Activated B cell treated with CpG ODN at 0.5 μM for 24 hours (primary cell): ENCODE data around the gene FOLR3. TPM values are rescaled to one million over a fixed set of nuclear protein-coding genes. Genes with fewer than 3 reads are reported as not detected.
"Not testable (repeated sequence)": the region's sequence is repeated elsewhere in the genome, so short reads cannot be mapped to it uniquely, and the experiment has no call there.

Source experiments
- ATAC-seq: fragments of 200-7000 bp; cut with Tn5 transposase; one replicate; pipeline ENCODE4 v1.10.0; 2021; ENCODE audit warnings: low read depth, mild to moderate bottlenecking, moderate library complexity
- CTCF ChIA-PET: fragments of 350-600 bp; sonication (Branson Sonifier 250); formaldehyde crosslinking; loops from one replicate; lab custom pipeline; 2021; ENCODE audit warnings: antibody characterized with exemption; lab: Charles Lee
- POLR2A ChIA-PET: fragments of 350-600 bp; sonication (Branson Sonifier 250); formaldehyde crosslinking; loops from one replicate; lab custom pipeline; 2021; ENCODE audit warnings: antibody characterized with exemption; lab: Charles Lee
- DNase-seq: peaks from one replicate; pipeline ENCODE4 v3.0.0; 2022
- H3K27ac Mint-ChIP-seq: one replicate; pipeline ENCODE4 v1.8.0; 2020; ENCODE audit warnings: mixed read lengths
- H3K27me3 Mint-ChIP-seq: one replicate; pipeline ENCODE4 v1.8.0; 2021; ENCODE audit warnings: mixed read lengths
- H3K36me3 Mint-ChIP-seq: one replicate; pipeline ENCODE4 v1.8.0; 2021; ENCODE audit warnings: low read depth, mixed read lengths
- H3K4me1 Mint-ChIP-seq: one replicate; pipeline ENCODE4 v1.8.0; 2021; ENCODE audit warnings: mixed read lengths
- H3K4me3 Mint-ChIP-seq: one replicate; pipeline ENCODE4 v1.8.0; 2020; ENCODE audit warnings: mild to moderate bottlenecking, mixed read lengths
- H3K9me3 Mint-ChIP-seq: one replicate; pipeline ENCODE4 v1.8.0; 2020; ENCODE audit warnings: mixed read lengths
- CTCF ChIP-seq: fragments of 200-600 bp; IDR thresholded peaks from one replicate; pipeline ENCODE4 v1.8.0; 2022; ENCODE audit warnings: antibody characterized with exemption, mild to moderate bottlenecking
- intact Hi-C: fragments of 100-400 bp; cut with micrococcal nuclease; formaldehyde crosslinking; loops from one replicate; pipeline ENCODE4 v1.15.1; 2024
- total RNA-seq: library from RNA; stranded (reverse); gene quantifications from 2 replicates; pipeline ENCODE4 v1.2.3, GENCODE V29; 2022

The FOLR3 gene
- total RNA-seq, 1 donor from 2014 or later, result not detected

DNA sequence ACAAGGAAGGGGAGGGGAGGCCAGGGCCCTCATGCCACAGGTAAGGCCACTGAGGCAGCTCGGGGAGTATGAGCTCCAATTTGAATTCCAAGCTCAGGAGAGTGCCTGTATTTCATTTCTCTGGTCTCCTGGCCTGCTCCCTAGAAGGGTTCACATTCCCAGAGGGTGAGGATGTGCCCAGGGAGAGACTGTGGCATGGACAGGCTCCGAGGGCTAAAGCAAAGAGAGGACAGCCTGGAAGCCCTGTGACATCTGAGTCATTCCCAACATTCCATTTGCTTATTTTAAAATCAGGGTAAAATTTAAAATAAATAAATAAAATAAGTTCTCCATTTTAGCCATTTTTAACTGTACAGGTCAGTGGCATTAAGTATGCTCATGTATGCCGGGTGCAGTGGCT is 37.8 kb downstream of the FOLR3 start:
- no peak for TF ChIP-seq CTCF
- H3K27me3 Mint-ChIP-seq, result peaks cover 14% of the 10 kb centered on the region
- no peaks in the 10 kb centered on the region for H3K4me1 Mint-ChIP-seq
- no peak overlapping the region for H3K27ac Mint-ChIP-seq
- CTCF ChIA-PET, result no interaction called here
- POLR2A ChIA-PET, result no interaction called here
- no peaks in the 10 kb centered on the region for H3K36me3 Mint-ChIP-seq
- DNase-seq (no peak), ATAC-seq (no peak)
- no peaks in the 10 kb centered on the region for H3K9me3 Mint-ChIP-seq
- intact Hi-C loops, result no loop called here
- H3K4me3 Mint-ChIP-seq, result no peak overlapping the region

DNA sequence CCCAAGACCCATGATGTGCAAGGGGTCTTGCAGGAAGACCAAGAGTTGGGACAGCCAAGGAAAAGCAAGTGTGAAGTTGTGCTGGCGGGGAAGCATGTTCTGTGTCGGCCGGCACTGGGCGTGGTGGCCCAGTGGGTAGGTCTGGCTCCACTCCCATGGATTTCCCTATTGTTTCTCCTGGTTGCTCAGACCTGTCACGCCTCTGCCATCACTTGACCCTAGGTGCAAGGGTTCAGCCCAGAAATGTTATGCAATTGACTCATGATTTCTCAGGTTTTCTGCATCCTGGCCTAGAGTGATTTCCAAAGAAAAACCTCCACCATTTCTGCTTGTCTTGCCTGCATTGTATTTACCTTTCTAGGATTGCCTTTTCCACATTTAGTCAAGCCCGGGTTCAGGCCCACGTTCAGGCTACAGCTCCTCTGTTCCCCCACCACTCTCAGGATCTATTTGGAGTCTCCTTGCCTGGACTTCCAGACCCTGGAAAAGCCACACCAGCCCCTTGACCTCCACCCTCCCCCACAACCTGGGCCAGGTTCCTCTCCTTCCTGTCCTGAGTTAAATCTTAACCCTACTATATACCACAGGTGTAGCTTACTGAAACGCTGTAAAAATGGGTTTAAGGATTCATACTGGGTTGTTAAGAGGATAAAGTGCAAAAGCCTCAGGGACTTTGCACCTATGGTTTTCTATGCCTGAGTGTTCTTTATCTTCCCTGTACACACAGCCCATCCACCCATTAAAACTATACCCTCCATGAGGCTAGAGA is 39.0 kb downstream of the FOLR3 start:
- POLR2A ChIA-PET, result no interaction called here
- DNase-seq (no peak), ATAC-seq (no peak)
- Mint-ChIP-seq H3K4me1 (no peaks in the 10 kb centered on the region), H3K27ac (no peak overlapping the region), H3K4me3 (no peak overlapping the region), H3K27me3 (peaks cover 12% of the 10 kb centered on the region), H3K9me3 (no peaks in the 10 kb centered on the region), H3K36me3 (no peaks in the 10 kb centered on the region)
- CTCF ChIA-PET, result no interaction called here
- intact Hi-C loops, result no loop called here
- TF ChIP-seq CTCF, result no peak

GRCh38 chr11:72177656-72178055 is 42.1 kb downstream of the FOLR3 start:
- ChIA-PET CTCF (no interaction called here), POLR2A (no interaction called here)
- peaks cover 19% of the 10 kb centered on the region for H3K27me3 Mint-ChIP-seq
- intact Hi-C loops, result no loop called here
- no peaks in the 10 kb centered on the region for H3K36me3 Mint-ChIP-seq
- no peaks in the 10 kb centered on the region for H3K4me1 Mint-ChIP-seq
- H3K27ac Mint-ChIP-seq, result no peak overlapping the region
- ATAC-seq, result no peak
- TF ChIP-seq CTCF, result no peak
- H3K4me3 Mint-ChIP-seq, result no peak overlapping the region
- DNase-seq, result no peak
- no peaks in the 10 kb centered on the region for H3K9me3 Mint-ChIP-seq

DNA sequence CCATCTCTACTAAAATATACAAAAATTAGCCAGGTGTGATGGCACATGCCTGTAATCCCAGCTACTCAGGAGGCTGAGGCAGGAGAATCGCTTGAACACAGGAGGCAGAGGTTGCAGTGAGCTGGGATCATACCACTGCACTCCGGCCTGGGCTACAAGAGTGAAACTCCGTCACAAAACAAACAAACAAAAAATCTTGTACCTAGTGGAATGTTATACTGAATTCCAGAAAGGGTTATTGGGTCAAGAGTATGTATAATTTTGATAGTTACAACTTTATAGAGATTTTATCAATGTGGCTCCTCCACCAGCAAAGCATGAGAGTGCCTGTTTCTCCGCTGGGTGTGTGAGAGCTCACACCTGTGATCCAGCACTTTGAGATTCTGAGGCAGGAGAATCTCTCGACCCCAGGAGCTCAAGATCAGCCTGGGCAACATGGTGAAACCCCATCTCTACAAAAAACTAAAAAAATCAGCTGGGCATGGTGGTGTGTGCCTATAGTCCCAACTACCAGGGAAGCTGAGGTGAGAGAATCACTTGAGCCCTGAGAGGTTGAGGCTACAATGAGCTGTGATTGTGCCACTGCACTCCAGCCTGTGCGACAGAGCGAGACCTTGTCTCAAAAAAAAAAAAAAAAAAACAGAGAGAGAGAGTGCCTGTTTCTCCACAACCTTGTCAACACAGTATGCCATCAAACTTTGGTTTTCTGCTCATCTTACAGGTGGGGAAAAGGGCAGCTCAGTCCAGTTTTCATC is 43.7 kb downstream of the FOLR3 start:
- TF ChIP-seq CTCF, result no peak
- peaks cover 22% of the 10 kb centered on the region for H3K27me3 Mint-ChIP-seq
- CTCF ChIA-PET, result interaction anchor here (1.3 kb wide), 1 partner anchor 154 kb away, joined by 4 read pairs; no protein-coding TSS in a partner anchor
- DNase-seq (no peak), ATAC-seq (no peak)
- no peak overlapping the region for H3K27ac Mint-ChIP-seq
- H3K4me3 Mint-ChIP-seq, result no peak overlapping the region
- H3K36me3 Mint-ChIP-seq, result no peaks in the 10 kb centered on the region
- H3K4me1 Mint-ChIP-seq, result peaks cover 4% of the 10 kb centered on the region
- POLR2A ChIA-PET, result no interaction called here
- intact Hi-C loops, result no loop called here
- H3K9me3 Mint-ChIP-seq, result no peaks in the 10 kb centered on the region

DNA sequence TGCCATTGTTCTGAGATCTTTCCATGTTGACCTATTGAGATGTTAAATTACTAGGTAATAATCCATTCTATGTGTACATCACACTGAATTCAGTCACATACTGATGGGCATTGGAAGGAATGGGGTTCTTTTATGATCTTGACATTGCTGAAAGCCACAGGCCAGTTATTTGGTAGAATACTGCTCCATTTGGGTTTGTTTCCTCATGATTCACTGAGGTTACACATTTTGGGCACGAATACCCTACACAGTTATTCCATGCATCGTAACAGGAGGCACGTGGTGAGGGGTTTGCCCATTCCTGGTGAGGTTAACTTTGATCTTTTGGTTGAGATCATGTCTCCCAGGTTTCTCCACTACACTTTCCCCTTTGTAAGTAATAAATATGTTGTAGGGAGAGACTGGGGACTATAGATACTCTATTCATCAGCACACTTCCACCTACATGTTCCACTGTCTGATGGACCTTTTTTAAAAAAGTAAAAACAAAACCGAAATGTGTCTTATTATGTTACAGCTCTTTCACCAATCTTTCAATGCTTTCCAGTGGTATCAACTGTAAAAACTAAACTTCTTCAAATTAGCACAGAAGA is 44.4 kb downstream of the FOLR3 start:
- POLR2A ChIA-PET, result no interaction called here
- intact Hi-C loops, result loop anchor here (2.0 to 5.0 kb wide), 2 partner anchors 37 to 232 kb away; no protein-coding TSS in a partner anchor
- no peaks in the 10 kb centered on the region for H3K36me3 Mint-ChIP-seq
- H3K9me3 Mint-ChIP-seq, result no peaks in the 10 kb centered on the region
- peaks cover 4% of the 10 kb centered on the region for H3K4me1 Mint-ChIP-seq
- no peak overlapping the region for H3K4me3 Mint-ChIP-seq
- H3K27ac Mint-ChIP-seq, result no peak overlapping the region
- TF ChIP-seq CTCF, result no peak
- H3K27me3 Mint-ChIP-seq, result peaks cover 22% of the 10 kb centered on the region
- ATAC-seq (no peak), DNase-seq (no peak)
- CTCF ChIA-PET, result interaction anchor here (1.3 to 2.4 kb wide), 2 partner anchors 36 to 155 kb away, joined by 4 to 8 read pairs; no protein-coding TSS in a partner anchor

DNA sequence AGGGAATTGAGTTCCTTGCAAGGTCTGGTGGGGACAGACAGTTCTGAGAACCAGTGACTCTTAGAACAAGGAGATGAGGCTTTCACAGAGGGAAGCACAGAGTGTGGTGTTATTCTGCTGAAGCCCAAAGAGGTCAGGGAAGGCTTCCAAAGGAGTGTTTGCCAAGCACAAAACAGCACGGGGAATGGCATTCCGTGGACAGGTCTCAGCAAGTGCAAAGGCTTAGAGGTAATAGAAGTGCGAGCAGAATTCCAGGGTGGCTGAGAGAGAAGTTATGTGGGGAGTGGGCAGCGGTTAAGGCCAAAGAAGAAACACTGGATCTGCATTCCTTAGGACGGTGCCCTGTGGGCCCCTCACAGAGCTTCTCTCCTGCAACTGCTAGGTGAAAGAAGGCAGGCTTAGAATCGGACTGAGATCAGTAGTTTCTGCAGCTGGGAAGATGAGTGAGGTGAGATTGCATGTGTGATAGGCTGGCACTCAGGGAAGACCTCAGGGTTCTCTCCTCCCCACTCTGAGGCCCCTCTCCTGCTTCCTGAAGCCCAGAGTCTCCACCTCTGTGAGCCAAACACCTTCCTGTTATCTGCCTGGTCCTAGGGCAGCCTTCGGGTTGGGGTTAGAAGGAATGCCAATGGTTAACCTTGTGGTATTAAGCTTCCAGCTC is 45.5 kb downstream of the FOLR3 start:
- H3K36me3 Mint-ChIP-seq, H3K4me3 Mint-ChIP-seq, H3K9me3 Mint-ChIP-seq, H3K27ac Mint-ChIP-seq, POLR2A ChIA-PET, DNase-seq, H3K4me1 Mint-ChIP-seq, ATAC-seq: not testable (repeated sequence)
- CTCF ChIA-PET, result interaction anchor here (2.4 kb wide), 1 partner anchor 37 kb away, joined by 8 read pairs; no protein-coding TSS in a partner anchor
- H3K27me3 Mint-ChIP-seq, result peaks cover 22% of the 10 kb centered on the region
- intact Hi-C loops, result loop anchor here (2.0 to 5.0 kb wide), 2 partner anchors 38 to 231 kb away; no protein-coding TSS in a partner anchor

DNA sequence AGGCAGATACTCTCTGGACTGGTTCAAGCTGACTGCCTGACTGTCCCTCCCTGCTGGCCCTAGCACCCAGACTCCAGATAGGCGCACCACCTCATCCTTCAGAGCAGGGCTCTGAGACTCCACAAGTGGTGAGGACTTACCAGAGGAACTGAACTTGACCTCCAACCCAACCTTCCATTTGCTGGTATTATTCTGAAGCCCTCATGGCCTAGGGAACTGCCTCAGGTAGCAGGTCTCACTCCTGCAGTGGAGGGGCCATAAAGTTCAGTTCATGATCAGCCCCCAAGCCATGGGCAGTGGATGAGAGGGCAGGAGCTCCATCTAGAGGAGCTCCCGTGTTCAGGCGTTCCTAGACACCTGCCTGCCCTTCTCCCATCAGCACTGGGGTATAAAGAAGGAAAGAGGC is 46.0 kb downstream of the FOLR3 start:
- H3K27me3 Mint-ChIP-seq, result peaks cover 22% of the 10 kb centered on the region
- ATAC-seq, H3K36me3 Mint-ChIP-seq, POLR2A ChIA-PET, DNase-seq, H3K9me3 Mint-ChIP-seq, H3K4me3 Mint-ChIP-seq, H3K4me1 Mint-ChIP-seq, H3K27ac Mint-ChIP-seq: not testable (repeated sequence)
- intact Hi-C loops, result loop anchor here (2.0 to 5.0 kb wide), 2 partner anchors 39 to 231 kb away; no protein-coding TSS in a partner anchor
- CTCF ChIA-PET, result interaction anchor here (2.4 kb wide), 1 partner anchor 37 kb away, joined by 8 read pairs; no protein-coding TSS in a partner anchor
